GM12892 (cell line): Measurements from ENCODE around the gene DDX54.

Experiments used
- POLR2A ChIP-seq: IDR thresholded peaks from 2 replicates; pipeline ENCODE4 v1.6.1; 2011; ENCODE audit warnings: low read depth, low read length, control low read depth
- POLR2AphosphoS5 ChIP-seq: IDR thresholded peaks from 2 replicates; pipeline ENCODE4 v1.6.1; 2011; ENCODE audit warnings: low read depth, low read length, control low read depth
- TAF1 ChIP-seq: IDR thresholded peaks from 2 replicates; pipeline ENCODE4 v1.6.1; 2011; ENCODE audit warnings: low read depth, mild to moderate bottlenecking, control low read depth, low read length, borderline replicate concordance

DNA sequence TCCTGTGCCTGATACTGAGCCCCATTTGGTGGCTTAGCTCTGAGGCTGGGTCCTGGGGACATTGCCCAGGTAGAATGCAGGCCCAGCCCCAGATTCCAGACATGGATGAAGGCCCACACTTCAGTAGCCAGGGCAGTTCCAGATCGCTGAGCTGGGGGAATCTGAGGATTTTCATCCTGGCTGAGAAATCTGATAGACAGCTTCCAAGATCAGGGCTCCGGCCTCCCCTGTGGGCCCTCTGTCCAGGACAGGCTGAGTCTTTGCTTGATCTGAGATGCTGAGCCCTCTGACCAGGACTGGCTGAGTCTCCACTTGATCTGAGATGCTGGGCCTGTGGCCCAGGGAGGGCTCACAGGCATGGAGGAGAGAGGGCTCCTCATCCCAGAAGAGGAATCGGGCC, 46.5 kb downstream of the DDX54 start:
- TF ChIP-seq POLR2A (no peak), TAF1 (no peak), POLR2AphosphoS5 (no peak)
